Colonic mucosa (tissue), 4 donors: ENCODE data around the gene DGAT2. TPM values are rescaled to one million over a fixed set of nuclear protein-coding genes. Genes with fewer than 3 reads are reported as not detected.

Experiments used
- DNase-seq: peaks from one replicate; pipeline ENCODE4 v3.0.0-alpha.2; 2020
- H3K27ac ChIP-seq: fragments of 200-600 bp; one replicate; pipeline ENCODE4 v1.8.0; 2021
- H3K27me3 ChIP-seq: fragments of 200-600 bp; one replicate; pipeline ENCODE4 v1.8.0; 2021
- H3K36me3 ChIP-seq: fragments of 200-600 bp; one replicate; pipeline ENCODE4 v1.8.0; 2021
- H3K4me1 ChIP-seq: fragments of 200-600 bp; one replicate; pipeline ENCODE4 v1.8.0; 2021; ENCODE audit warnings: mild to moderate bottlenecking
- H3K4me3 ChIP-seq: fragments of 200-600 bp; one replicate; pipeline ENCODE4 v1.8.0; 2021
- H3K9ac ChIP-seq, 2 donors: one replicate each; pipeline ENCODE4 v1.7.0; 2013; ENCODE audit warnings: control low read depth in 2 of 2, low read depth in 2 of 2, low read length in 2 of 2
- H3K9me3 ChIP-seq: fragments of 200-600 bp; one replicate; pipeline ENCODE4 v1.8.0; 2021
- CTCF ChIP-seq: fragments of 200-600 bp; IDR thresholded peaks from one replicate; pipeline ENCODE4 v1.8.0; 2022; ENCODE audit warnings: antibody characterized with exemption, mild to moderate bottlenecking
- intact Hi-C: fragments of 100-400 bp; cut with DNase I; formaldehyde crosslinking; loops from one replicate; pipeline ENCODE4 v1.14.1; 2022
- total RNA-seq, 2 donors: library from RNA; stranded (reverse); fragmentation: NEBNext Ultra II Directional in 1 of 2; extraction: Animal tissue kit (Norgen Biotek cat#: 25700) in 1 of 2; gene quantifications; one replicate each; pipeline ENCODE4 v1.2.1, GENCODE V29; 2021
- donor health status: healthy.
- donor health status: DM: no; HTN: no; CAD: no.
- donor health status: DM: no; HTN: no; CAD: no.

The DGAT2 gene
- total RNA-seq, 2 donors from 2014 or later: 3.0 to 5.9 TPM

GRCh38 chr11:75765116-75765515 lies 3.5 kb upstream of the DGAT2 start:
- TF ChIP-seq CTCF: no peak
- Histone ChIP-seq H3K27me3 (peaks cover 5% of the 10 kb centered on the region), H3K9ac (no peak overlapping the region), H3K4me3 (no peak overlapping the region), H3K9me3 (no peaks in the 10 kb centered on the region), H3K4me1 (peaks cover 7% of the 10 kb centered on the region), H3K36me3 (no peaks in the 10 kb centered on the region), H3K27ac (no peak overlapping the region)
- DNase-seq: no peak
- intact Hi-C loops: no loop called here

- intact Hi-C loops: no loop called here
Measured at GRCh38 chr11:75766443-75767227, 1.9 kb upstream of the DGAT2 start.

GRCh38 chr11:75767228-75767572 lies 1.4 kb upstream of the DGAT2 start:
- Histone ChIP-seq H3K4me1 (peaks cover 7% of the 10 kb centered on the region), H3K4me3 (no peak overlapping the region), H3K36me3 (no peaks in the 10 kb centered on the region), H3K27me3 (peaks cover 5% of the 10 kb centered on the region), H3K27ac (no peak overlapping the region), H3K9me3 (no peaks in the 10 kb centered on the region), H3K9ac (no peak overlapping the region)
- TF ChIP-seq CTCF: no peak
- intact Hi-C loops: no loop called here
- no peak for DNase-seq

More at GRCh38 chr11:75766443-75767227, 1.9 kb upstream of the DGAT2 start:
- Histone ChIP-seq H3K27ac (no peak overlapping the region), H3K9ac (no peak overlapping the region), H3K36me3 (no peaks in the 10 kb centered on the region), H3K4me1 (peaks cover 7% of the 10 kb centered on the region), H3K4me3 (no peak overlapping the region), H3K9me3 (no peaks in the 10 kb centered on the region), H3K27me3 (peaks cover 5% of the 10 kb centered on the region)
- no peak for DNase-seq
- TF ChIP-seq CTCF: no peak

- Histone ChIP-seq H3K36me3 (no peaks in the 10 kb centered on the region), H3K9ac (no peak overlapping the region), H3K4me3 (no peak overlapping the region), H3K9me3 (no peaks in the 10 kb centered on the region), H3K27me3 (peaks cover 5% of the 10 kb centered on the region), H3K27ac (no peak overlapping the region), H3K4me1 (peaks cover 7% of the 10 kb centered on the region)
- DNase-seq: no peak
- intact Hi-C loops: no loop called here
- TF ChIP-seq CTCF: no peak
Measured at GRCh38 chr11:75767793-75768111, 826 bp upstream of the DGAT2 start.

GRCh38 chr11:75768909-75769771 lies 562 bp downstream of the DGAT2 start:
- H3K4me1 ChIP-seq: peaks cover 7% of the 10 kb centered on the region
- H3K27ac ChIP-seq: no peak overlapping the region
- no peaks in the 10 kb centered on the region for H3K9me3 ChIP-seq
- intact Hi-C loops: no loop called here
- H3K4me3 ChIP-seq: peak overlapping the region; percentile 60
- no peak for TF ChIP-seq CTCF
- no peaks in the 10 kb centered on the region for H3K36me3 ChIP-seq
- peaks cover 5% of the 10 kb centered on the region for H3K27me3 ChIP-seq
- peak; percentile 28 for DNase-seq
- H3K9ac ChIP-seq: peak overlapping the region; percentile 30 to 62
